ENCODE results near the gene PTGDR2.

Gene PTGDR2

DNA sequence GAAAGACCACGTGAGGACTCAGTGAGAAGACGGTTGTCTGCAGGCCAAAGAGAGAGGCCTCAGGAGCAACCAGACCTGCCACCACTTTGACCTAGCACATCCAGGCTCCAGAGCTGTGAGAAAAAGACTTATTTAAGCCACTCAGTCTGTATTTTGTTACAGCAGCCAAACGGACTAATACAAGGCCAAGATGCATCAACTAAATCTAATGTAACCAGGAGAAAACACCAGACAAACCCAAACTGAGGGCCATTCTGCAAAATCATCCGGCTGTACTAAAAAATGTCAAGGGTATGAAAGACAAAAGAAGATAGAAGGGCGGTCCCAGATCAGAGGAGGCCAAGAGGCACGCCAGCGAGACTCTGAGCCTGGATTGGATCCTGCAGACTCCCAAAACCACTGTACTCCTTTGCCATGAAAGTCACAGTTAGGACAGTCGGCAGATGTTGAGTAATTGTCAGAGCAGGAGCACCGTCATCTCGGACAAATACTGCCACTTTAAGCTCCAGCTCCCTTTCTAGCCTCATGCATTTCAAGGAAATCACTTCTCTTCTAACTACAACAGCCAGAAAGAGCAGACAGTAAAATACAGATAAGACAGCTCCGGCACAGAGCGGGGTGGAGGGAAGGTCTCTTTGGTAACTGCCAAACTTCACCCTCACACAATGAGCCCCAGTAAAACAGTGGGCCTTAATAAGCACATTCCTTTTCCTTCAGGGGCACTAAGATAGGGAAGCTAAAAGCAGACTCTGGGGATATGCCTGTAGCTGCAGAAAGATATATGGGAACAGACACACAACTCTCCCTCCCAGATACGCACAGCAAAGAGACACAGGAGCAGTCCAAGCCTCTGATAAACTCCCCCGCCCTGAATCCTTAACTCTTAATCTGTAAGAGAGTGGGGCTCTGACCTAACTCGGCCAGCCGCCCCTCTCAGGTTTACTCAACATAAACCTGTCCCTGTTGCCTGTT lies 8.1 kb upstream of the PTGDR2 start:
- TF ChIP-seq EZH2phosphoT487 (conservative IDR thresholded peaks at IDR 0.05; ENCODE audit: low read length): no peak
- TF ChIP-seq, protein P1, sequence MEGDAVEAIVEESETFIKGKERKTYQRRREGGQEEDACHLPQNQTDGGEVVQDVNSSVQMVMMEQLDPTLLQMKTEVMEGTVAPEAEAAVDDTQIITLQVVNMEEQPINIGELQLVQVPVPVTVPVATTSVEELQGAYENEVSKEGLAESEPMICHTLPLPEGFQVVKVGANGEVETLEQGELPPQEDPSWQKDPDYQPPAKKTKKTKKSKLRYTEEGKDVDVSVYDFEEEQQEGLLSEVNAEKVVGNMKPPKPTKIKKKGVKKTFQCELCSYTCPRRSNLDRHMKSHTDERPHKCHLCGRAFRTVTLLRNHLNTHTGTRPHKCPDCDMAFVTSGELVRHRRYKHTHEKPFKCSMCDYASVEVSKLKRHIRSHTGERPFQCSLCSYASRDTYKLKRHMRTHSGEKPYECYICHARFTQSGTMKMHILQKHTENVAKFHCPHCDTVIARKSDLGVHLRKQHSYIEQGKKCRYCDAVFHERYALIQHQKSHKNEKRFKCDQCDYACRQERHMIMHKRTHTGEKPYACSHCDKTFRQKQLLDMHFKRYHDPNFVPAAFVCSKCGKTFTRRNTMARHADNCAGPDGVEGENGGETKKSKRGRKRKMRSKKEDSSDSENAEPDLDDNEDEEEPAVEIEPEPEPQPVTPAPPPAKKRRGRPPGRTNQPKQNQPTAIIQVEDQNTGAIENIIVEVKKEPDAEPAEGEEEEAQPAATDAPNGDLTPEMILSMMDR (IDR thresholded peaks at IDR 0.05; ENCODE audit: insufficient read depth, low read length, poor library complexity, severe bottlenecking): no peak
- Histone ChIP-seq H3K4me2 (ENCODE audit: low read depth, low read length, poor library complexity, severe bottlenecking) (no peak overlapping the region), H2AFZ (ENCODE audit: low read depth, low read length, severe bottlenecking) (no peak overlapping the region), H3K4me3 (ENCODE audit: insufficient read depth, low read length, poor library complexity, severe bottlenecking) (no peak overlapping the region), H3K9ac (ENCODE audit: low read length) (no peak overlapping the region), H3K9me3 (ENCODE audit: insufficient read depth, low read length) (no peaks in the 10 kb centered on the region), H3K9me2 (replicated peaks; ENCODE audit: insufficient read depth, low read length) (no peaks in the 10 kb centered on the region), H3F3A (ENCODE audit: insufficient read depth) (no peaks in the 10 kb centered on the region), H4K20me1 (ENCODE audit: low read depth, low read length) (no peaks in the 10 kb centered on the region), H3K79me2 (ENCODE audit: insufficient read depth, low read length) (no peaks in the 10 kb centered on the region), H3K27ac (ENCODE audit: low read depth, low read length) (no peak overlapping the region), H3K36me3 (ENCODE audit: low read length) (no peaks in the 10 kb centered on the region), H3K27me3 (ENCODE audit: low read length) (no peaks in the 10 kb centered on the region)

DNA sequence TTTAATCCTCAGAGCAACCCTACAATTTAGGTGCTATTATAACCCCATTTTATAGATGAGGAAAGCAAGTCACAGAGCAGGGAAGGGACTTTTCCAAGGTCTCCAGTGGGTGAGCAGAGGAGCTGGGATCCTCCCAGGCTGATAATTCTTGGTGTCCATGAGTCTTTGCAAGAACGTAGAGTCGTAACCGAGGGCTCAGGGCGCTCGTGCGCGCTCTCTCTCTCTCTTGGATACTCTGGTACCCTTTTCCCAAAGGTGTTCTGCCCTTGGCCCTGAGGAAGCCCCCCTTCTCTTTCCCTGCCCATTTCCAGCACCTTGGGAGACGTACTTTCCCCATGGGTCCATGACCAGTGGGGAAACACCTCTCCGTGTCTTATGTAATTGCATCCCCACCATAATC lies 6.4 kb upstream of the PTGDR2 start:
- TF ChIP-seq, protein P1 (IDR thresholded peaks at IDR 0.05; ENCODE audit: insufficient read depth, low read length, poor library complexity, severe bottlenecking): no peak
- TF ChIP-seq EZH2phosphoT487 (conservative IDR thresholded peaks at IDR 0.05; ENCODE audit: low read length): no peak
- H3K27me3 ChIP-seq (ENCODE audit: low read length): no peaks in the 10 kb centered on the region
- no peaks in the 10 kb centered on the region for H3K36me3 ChIP-seq (ENCODE audit: low read length)
- H2AFZ ChIP-seq (ENCODE audit: low read depth, low read length, severe bottlenecking): no peak overlapping the region
- no peaks in the 10 kb centered on the region for H3K9me3 ChIP-seq (ENCODE audit: insufficient read depth, low read length)
- no peaks in the 10 kb centered on the region for H3F3A ChIP-seq (ENCODE audit: insufficient read depth)
- no peak overlapping the region for H3K4me2 ChIP-seq (ENCODE audit: low read depth, low read length, poor library complexity, severe bottlenecking)
- H3K27ac ChIP-seq (ENCODE audit: low read depth, low read length): no peak overlapping the region
- no peaks in the 10 kb centered on the region for H3K79me2 ChIP-seq (ENCODE audit: insufficient read depth, low read length)
- H4K20me1 ChIP-seq (ENCODE audit: low read depth, low read length): no peaks in the 10 kb centered on the region
- no peak overlapping the region for H3K9ac ChIP-seq (ENCODE audit: low read length)
- no peak overlapping the region for H3K4me3 ChIP-seq (ENCODE audit: insufficient read depth, low read length, poor library complexity, severe bottlenecking)
- H3K9me2 ChIP-seq (replicated peaks; ENCODE audit: insufficient read depth, low read length): no peaks in the 10 kb centered on the region

DNA sequence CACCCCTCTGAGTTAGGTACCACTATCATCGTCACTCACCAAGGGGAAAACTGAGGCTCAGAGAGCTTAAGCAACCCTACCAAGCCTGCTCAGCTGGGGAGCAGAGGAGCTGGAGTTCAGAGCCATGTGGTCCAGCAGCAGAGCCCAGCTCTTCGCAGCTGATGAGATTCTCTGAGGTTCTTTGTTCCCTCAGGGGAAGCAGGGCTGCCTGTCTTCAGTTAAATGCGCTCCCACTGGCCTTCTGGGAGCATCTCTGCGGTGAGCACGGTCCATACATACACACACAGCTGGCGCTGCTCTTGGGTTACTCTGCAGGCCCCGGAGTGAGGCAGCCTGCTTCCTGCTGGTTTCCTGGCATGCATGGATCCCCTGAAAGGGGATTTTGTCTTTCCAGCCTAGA lies 5.2 kb upstream of the PTGDR2 start:
- H3K9me3 ChIP-seq (ENCODE audit: insufficient read depth, low read length): no peaks in the 10 kb centered on the region
- TF ChIP-seq, protein P1 (IDR thresholded peaks at IDR 0.05; ENCODE audit: insufficient read depth, low read length, poor library complexity, severe bottlenecking): no peak
- no peak overlapping the region for H3K27ac ChIP-seq (ENCODE audit: low read depth, low read length)
- no peaks in the 10 kb centered on the region for H3K79me2 ChIP-seq (ENCODE audit: insufficient read depth, low read length)
- H3K4me3 ChIP-seq (ENCODE audit: insufficient read depth, low read length, poor library complexity, severe bottlenecking): no peak overlapping the region
- H3K36me3 ChIP-seq (ENCODE audit: low read length): no peaks in the 10 kb centered on the region
- no peak overlapping the region for H3K9ac ChIP-seq (ENCODE audit: low read length)
- no peak overlapping the region for H3K4me2 ChIP-seq (ENCODE audit: low read depth, low read length, poor library complexity, severe bottlenecking)
- no peaks in the 10 kb centered on the region for H3K9me2 ChIP-seq (replicated peaks; ENCODE audit: insufficient read depth, low read length)
- no peaks in the 10 kb centered on the region for H3F3A ChIP-seq (ENCODE audit: insufficient read depth)
- H2AFZ ChIP-seq (ENCODE audit: low read depth, low read length, severe bottlenecking): no peak overlapping the region
- H4K20me1 ChIP-seq (ENCODE audit: low read depth, low read length): no peaks in the 10 kb centered on the region
- no peaks in the 10 kb centered on the region for H3K27me3 ChIP-seq (ENCODE audit: low read length)

Data from SU-DHL-6 (cell line).